Loucy (cell line): Measurements from ENCODE around the gene ADAMTS12.

Source experiments
- CTCF ChIP-seq: fragments of 200-600 bp; sonication (generic); conservative IDR thresholded peaks from 2 replicates; pipeline ENCODE4 v1.5.1; 2014; ENCODE audit warnings: mild to moderate bottlenecking, antibody characterized with exemption, low read length
- EZH2phosphoT487 ChIP-seq: fragments of 200-600 bp; IDR thresholded peaks from 2 replicates; pipeline ENCODE4 v1.6.1; 2018; ENCODE audit warnings: antibody characterized with exemption, mild to moderate bottlenecking, moderate library complexity, borderline replicate concordance

GRCh38 chr5:33867241-33867640 is 24.5 kb downstream of the ADAMTS12 start:
- TF ChIP-seq EZH2phosphoT487 (no peak), CTCF (no peak)
